C4-2B (cell line): Measurements from ENCODE around the gene ADRB2.

Experiments used
- ZFX ChIP-seq: fragments of 450-650 bp; IDR thresholded peaks from 2 replicates; pipeline ENCODE4 v1.6.1; 2017
- TF ChIP-seq, protein P1 (sequence below): fragments of 450-650 bp; conservative IDR thresholded peaks from 2 replicates; pipeline ENCODE4 v1.5.1; 2017; ENCODE audit warnings: mild to moderate bottlenecking

DNA sequence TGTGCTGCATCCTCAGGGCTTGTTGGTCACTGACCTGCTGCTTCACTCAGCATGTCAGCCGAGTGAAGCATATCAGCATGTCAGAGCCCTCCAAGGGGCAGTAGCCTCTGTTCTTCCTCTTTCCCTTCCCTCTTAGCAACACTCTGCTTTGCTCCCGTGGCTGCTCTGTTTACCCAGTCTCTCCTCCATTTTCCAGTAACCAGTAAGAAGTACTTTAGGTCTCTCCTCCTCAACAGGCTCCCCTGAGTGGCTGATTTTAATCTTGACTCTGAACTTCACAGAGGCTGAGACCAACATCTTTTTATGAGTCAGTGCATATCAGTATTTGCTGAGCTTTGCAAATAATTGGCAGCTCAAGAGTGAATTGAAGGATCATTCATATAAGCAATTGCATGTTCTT is 18.6 kb upstream of the ADRB2 start:
- TF ChIP-seq, protein P1, sequence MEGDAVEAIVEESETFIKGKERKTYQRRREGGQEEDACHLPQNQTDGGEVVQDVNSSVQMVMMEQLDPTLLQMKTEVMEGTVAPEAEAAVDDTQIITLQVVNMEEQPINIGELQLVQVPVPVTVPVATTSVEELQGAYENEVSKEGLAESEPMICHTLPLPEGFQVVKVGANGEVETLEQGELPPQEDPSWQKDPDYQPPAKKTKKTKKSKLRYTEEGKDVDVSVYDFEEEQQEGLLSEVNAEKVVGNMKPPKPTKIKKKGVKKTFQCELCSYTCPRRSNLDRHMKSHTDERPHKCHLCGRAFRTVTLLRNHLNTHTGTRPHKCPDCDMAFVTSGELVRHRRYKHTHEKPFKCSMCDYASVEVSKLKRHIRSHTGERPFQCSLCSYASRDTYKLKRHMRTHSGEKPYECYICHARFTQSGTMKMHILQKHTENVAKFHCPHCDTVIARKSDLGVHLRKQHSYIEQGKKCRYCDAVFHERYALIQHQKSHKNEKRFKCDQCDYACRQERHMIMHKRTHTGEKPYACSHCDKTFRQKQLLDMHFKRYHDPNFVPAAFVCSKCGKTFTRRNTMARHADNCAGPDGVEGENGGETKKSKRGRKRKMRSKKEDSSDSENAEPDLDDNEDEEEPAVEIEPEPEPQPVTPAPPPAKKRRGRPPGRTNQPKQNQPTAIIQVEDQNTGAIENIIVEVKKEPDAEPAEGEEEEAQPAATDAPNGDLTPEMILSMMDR, result no peak
- no peak for TF ChIP-seq ZFX
